Measurements from ENCODE around the gene NOTCH1. TPM values are rescaled to one million over a fixed set of nuclear protein-coding genes. Genes with fewer than 3 reads are reported as not detected.

Gene NOTCH1
- total RNA-seq, 1 experiment from 2014 or later = 37.2 TPM

DNA sequence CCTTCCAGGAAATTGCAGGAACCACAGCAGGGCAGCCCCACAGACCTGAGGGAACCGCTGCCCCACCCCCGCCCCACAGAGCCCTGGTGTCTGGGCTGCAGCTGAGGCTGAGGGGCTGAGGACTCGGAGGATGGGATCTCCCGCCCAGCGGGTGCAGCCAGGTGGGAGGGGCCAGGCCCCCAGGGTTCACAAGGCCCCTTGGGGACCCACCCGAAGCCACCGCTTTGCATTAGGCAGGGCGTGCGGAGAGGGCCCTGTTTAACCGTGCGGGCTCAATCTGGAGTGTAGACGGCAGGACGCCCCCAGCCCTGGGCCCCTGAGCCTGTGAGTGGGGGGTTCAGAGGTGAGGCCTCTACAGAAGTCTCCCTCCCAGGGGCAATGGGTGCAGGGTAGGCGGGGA, 10.8 kb downstream of the NOTCH1 start:
- peaks cover 5% of the 10 kb centered on the region for H3K36me3 ChIP-seq (ENCODE audit: insufficient read depth, low read length, poor library complexity, severe bottlenecking)
- POLR2A ChIA-PET (ENCODE audit: low non-redundant PET) = no interaction called here
- H3K27me3 ChIP-seq (replicated peaks; ENCODE audit: insufficient read depth, low read depth, low read length, poor library complexity) = no peaks in the 10 kb centered on the region
- BruUV-seq (replicated peaks) = no TSS peak
- CTCF ChIA-PET = no interaction called here
- no peak for DNase-seq (ENCODE audit: low spot score)
- H3K9me3 ChIP-seq (ENCODE audit: low read depth, low read length, poor library complexity, severe bottlenecking) = no peaks in the 10 kb centered on the region
- TF ChIP-seq EZH2 (IDR thresholded peaks at IDR 0.05; ENCODE audit: borderline replicate concordance, low read depth, low read length, poor library complexity, severe bottlenecking) = no peak
- no peak for TF ChIP-seq CTCF (conservative IDR thresholded peaks at IDR 0.05; ENCODE audit: low read depth, low read length)
- H3K27ac ChIP-seq (ENCODE audit: low read depth, low read length, poor library complexity, severe bottlenecking) = no peak overlapping the region
- intact Hi-C loops (cut with micrococcal nuclease; ENCODE audit: unreplicated experiment) = no loop called here
- no peak overlapping the region for H3K4me3 ChIP-seq (ENCODE audit: low read depth, low read length, poor library complexity, severe bottlenecking)
- peaks cover 7% of the 10 kb centered on the region for H3K4me1 ChIP-seq (ENCODE audit: insufficient read depth, low read length, poor library complexity, severe bottlenecking)

DNA sequence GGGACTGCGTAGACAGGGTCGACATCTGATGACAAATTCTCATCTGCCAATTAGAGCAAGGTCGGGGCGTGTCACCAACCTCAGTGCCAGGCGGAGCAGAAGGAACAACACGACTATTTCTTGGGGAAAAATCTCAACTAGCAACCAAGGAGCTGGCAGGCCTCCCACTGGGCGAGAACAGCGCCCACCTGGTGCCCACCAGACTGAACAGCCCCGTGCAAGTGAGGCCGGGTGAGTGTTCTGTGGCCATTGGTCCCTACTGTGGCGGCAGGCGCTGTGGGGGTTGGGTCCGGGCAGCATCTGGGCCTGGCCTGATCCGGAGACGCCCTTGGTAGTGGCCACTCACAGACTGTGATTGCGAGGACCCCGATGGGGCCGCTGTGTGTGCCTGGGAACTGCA, 11.5 kb downstream of the NOTCH1 start:
- Histone ChIP-seq H3K27me3 (replicated peaks; ENCODE audit: insufficient read depth, low read depth, low read length, poor library complexity) (no peaks in the 10 kb centered on the region), H3K27ac (ENCODE audit: low read depth, low read length, poor library complexity, severe bottlenecking) (no peak overlapping the region), H3K4me3 (ENCODE audit: low read depth, low read length, poor library complexity, severe bottlenecking) (no peak overlapping the region), H3K9me3 (ENCODE audit: low read depth, low read length, poor library complexity, severe bottlenecking) (no peaks in the 10 kb centered on the region), H3K4me1 (ENCODE audit: insufficient read depth, low read length, poor library complexity, severe bottlenecking) (peaks cover 14% of the 10 kb centered on the region), H3K36me3 (ENCODE audit: insufficient read depth, low read length, poor library complexity, severe bottlenecking) (peaks cover 5% of the 10 kb centered on the region)
- ChIA-PET POLR2A (ENCODE audit: low non-redundant PET) (no interaction called here), CTCF (no interaction called here)
- no TSS peak for BruUV-seq (replicated peaks)
- intact Hi-C loops (cut with micrococcal nuclease; ENCODE audit: unreplicated experiment) = no loop called here
- TF ChIP-seq EZH2 (IDR thresholded peaks at IDR 0.05; ENCODE audit: borderline replicate concordance, low read depth, low read length, poor library complexity, severe bottlenecking) = no peak
- TF ChIP-seq CTCF (conservative IDR thresholded peaks at IDR 0.05; ENCODE audit: low read depth, low read length) = no peak
- DNase-seq (ENCODE audit: low spot score) = no peak

GRCh38 chr9:136533775-136534157, 12.1 kb downstream of the NOTCH1 start:
- intact Hi-C loops (cut with micrococcal nuclease; ENCODE audit: unreplicated experiment) = no loop called here
- CTCF ChIA-PET = no interaction called here

More at GRCh38 chr9:136533775-136534157, 12.1 kb downstream of the NOTCH1 start:
- BruUV-seq (replicated peaks) = no TSS peak
- no peak for TF ChIP-seq EZH2 (IDR thresholded peaks at IDR 0.05; ENCODE audit: borderline replicate concordance, low read depth, low read length, poor library complexity, severe bottlenecking)
- TF ChIP-seq CTCF (conservative IDR thresholded peaks at IDR 0.05; ENCODE audit: low read depth, low read length) = no peak
- H3K9me3 ChIP-seq (ENCODE audit: low read depth, low read length, poor library complexity, severe bottlenecking) = no peaks in the 10 kb centered on the region
- no peaks in the 10 kb centered on the region for H3K27me3 ChIP-seq (replicated peaks; ENCODE audit: insufficient read depth, low read depth, low read length, poor library complexity)
- H3K36me3 ChIP-seq (ENCODE audit: insufficient read depth, low read length, poor library complexity, severe bottlenecking) = peaks cover 5% of the 10 kb centered on the region
- POLR2A ChIA-PET (ENCODE audit: low non-redundant PET) = no interaction called here
- DNase-seq (ENCODE audit: low spot score) = no peak
- peaks cover 14% of the 10 kb centered on the region for H3K4me1 ChIP-seq (ENCODE audit: insufficient read depth, low read length, poor library complexity, severe bottlenecking)
- H3K27ac ChIP-seq (ENCODE audit: low read depth, low read length, poor library complexity, severe bottlenecking) = peak overlapping the region; percentile 7
- no peak overlapping the region for H3K4me3 ChIP-seq (ENCODE audit: low read depth, low read length, poor library complexity, severe bottlenecking)

All from A673 (cell line).